MCF 10A (cell line): Measurements from ENCODE around the gene RAF1. TPM values are rescaled to one million over a fixed set of nuclear protein-coding genes. Genes with fewer than 3 reads are reported as not detected.

Source experiments
- BruUV-seq: library from RNA; stranded (reverse); fragments of 400-500 nt; replicated peaks from 2 replicates; lab custom pipeline; 2021; lab: Mats Ljungman, UMichigan
- CTCF ChIA-PET: fragments of 300-600 bp; sonication (Branson Sonifier 250); formaldehyde crosslinking; extraction: SDS; loops from one replicate; lab custom pipeline; 2021; ENCODE audit warnings: antibody characterized with exemption, inconsistent platforms; lab: Yijun Ruan, JAX
- POLR2A ChIA-PET: fragments of 300-600, 350-650 bp; sonication (Branson Sonifier 250); formaldehyde crosslinking; extraction: SDS; loops from one replicate; lab custom pipeline; 2020; ENCODE audit warnings: antibody characterized with exemption, inconsistent platforms; lab: Yijun Ruan, JAX
- DNase-seq: peaks from one replicate; pipeline ENCODE4 v3.0.0-alpha.2; 2018; ENCODE audit not compliant: unreplicated experiment
- H3K27ac Mint-ChIP-seq: one replicate; pipeline ENCODE4 v1.8.0; 2022; ENCODE audit warnings: mild to moderate bottlenecking, low read depth, mixed read lengths; ENCODE audit not compliant: unreplicated experiment
- H3K27me3 Mint-ChIP-seq: one replicate; pipeline ENCODE4 v1.8.0; 2022; ENCODE audit warnings: mixed read lengths; ENCODE audit not compliant: insufficient read depth, unreplicated experiment
- H3K36me3 Mint-ChIP-seq: one replicate; pipeline ENCODE4 v1.8.0; 2022; ENCODE audit warnings: mild to moderate bottlenecking, moderate library complexity, mixed read lengths; ENCODE audit not compliant: insufficient read depth, unreplicated experiment
- H3K4me1 Mint-ChIP-seq: one replicate; pipeline ENCODE4 v1.8.0; 2022; ENCODE audit warnings: mixed read lengths; ENCODE audit not compliant: insufficient read depth, unreplicated experiment
- H3K4me3 Mint-ChIP-seq: one replicate; pipeline ENCODE4 v1.8.0; 2022; ENCODE audit warnings: mild to moderate bottlenecking, moderate library complexity, mixed read lengths; ENCODE audit not compliant: unreplicated experiment
- H3K9me3 Mint-ChIP-seq: one replicate; pipeline ENCODE4 v1.8.0; 2022; ENCODE audit warnings: mixed read lengths; ENCODE audit not compliant: unreplicated experiment
- CTCF ChIP-seq: fragments of 200-600 bp; IDR thresholded peaks from one replicate; pipeline ENCODE4 v1.8.0; 2022; ENCODE audit warnings: antibody characterized with exemption, mild to moderate bottlenecking; ENCODE audit not compliant: unreplicated experiment
- intact Hi-C: fragments of 100-400 bp; cut with micrococcal nuclease; formaldehyde crosslinking; loops from 2 replicates; pipeline ENCODE4 v1.14.1; 2022
- total RNA-seq: library from RNA; stranded (reverse); gene quantifications from 2 replicates; pipeline ENCODE4 v1.2.3, GENCODE V29; 2022

Gene RAF1
- total RNA-seq, 1 experiment from 2014 or later = 76.8 TPM

DNA sequence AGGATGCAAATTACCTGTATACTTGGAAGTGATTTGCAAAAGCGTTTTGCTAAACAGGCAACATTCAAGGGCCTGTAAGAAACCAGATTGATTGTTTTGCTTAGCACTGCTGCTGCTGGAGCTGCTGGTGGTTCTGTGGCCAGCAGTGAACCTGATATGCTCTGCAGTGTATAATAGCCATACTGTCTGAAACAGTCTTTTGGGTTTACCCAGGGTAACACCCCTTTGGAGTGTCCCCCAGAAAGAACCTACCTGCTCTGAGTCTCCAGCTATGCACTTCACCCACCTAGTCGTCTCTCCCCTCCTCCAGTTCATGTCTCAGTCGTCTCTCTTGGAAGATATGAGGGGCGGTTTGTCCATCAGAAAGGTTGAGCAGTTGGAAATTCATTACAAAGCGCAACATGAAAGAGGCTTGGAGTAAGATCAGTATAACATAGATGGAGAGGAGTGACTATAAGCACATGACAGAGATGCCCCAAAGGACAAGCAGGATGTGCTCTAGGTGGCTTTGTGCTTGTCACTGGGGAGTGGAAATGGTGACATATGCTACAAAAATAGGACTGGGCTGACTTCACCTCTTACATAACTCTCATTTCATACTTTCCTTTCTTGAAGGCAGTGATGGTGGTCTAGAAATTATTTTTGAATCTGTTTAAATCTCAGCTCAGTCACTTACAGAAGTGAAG lies 103.3 kb downstream of the RAF1 start:
- H3K9me3 Mint-ChIP-seq = no peaks in the 10 kb centered on the region
- H3K27ac Mint-ChIP-seq = no peak overlapping the region
- intact Hi-C loops = no loop called here
- H3K4me1 Mint-ChIP-seq = peaks cover 42% of the 10 kb centered on the region
- CTCF ChIA-PET = interaction anchor here (0.6 to 1.2 kb wide), 3 partner anchors 29 to 262 kb away, joined by 3 to 5 read pairs (median 3); partner anchors contain the start of gene TSEN2
- DNase-seq = no peak
- no peak overlapping the region for H3K4me3 Mint-ChIP-seq
- H3K27me3 Mint-ChIP-seq = no peaks in the 10 kb centered on the region
- no peak for TF ChIP-seq CTCF
- no peaks in the 10 kb centered on the region for H3K36me3 Mint-ChIP-seq
- POLR2A ChIA-PET = interaction anchor here (1.8 kb wide), 1 partner anchor 52 kb away, joined by 5 read pairs; no protein-coding TSS in a partner anchor
- BruUV-seq = no TSS peak

DNA sequence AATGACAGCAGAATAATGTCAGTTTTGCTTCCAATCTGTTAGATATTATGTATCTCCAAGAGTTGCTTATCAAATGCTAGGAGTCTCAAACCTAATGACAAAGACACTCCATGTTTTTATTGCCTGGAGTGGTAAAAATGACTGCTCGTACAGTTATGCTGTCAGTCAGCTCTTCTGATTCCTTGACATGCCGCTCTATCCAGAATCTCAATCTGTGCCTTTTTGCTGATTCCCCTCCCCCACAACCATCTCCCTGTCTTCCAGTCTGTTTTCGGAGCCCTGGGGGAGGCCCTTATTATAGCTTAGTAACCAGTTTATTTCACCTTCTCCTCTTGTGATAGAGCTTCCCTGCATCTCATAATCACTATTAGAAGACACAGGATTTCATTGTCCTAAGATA lies 104.4 kb downstream of the RAF1 start:
- Mint-ChIP-seq H3K27me3 (no peaks in the 10 kb centered on the region), H3K27ac (no peak overlapping the region), H3K9me3 (no peaks in the 10 kb centered on the region), H3K36me3 (no peaks in the 10 kb centered on the region), H3K4me3 (peak overlapping the region; percentile 73), H3K4me1 (peaks cover 38% of the 10 kb centered on the region)
- intact Hi-C loops = loop anchor here (5.0 kb wide), 2 partner anchors 52 to 103 kb away; partner anchors contain the start of gene RAF1
- POLR2A ChIA-PET = interaction anchor here (1.8 to 6.7 kb wide), 5 partner anchors 15 to 282 kb away, joined by 5 to 77 read pairs (median 16); partner anchors contain the start of genes MKRN2OS, RAF1 and RPL32
- TF ChIP-seq CTCF = no peak
- CTCF ChIA-PET = interaction anchor here (0.6 to 1.6 kb wide), 5 partner anchors 13 to 1389 kb away, joined by 3 to 4 read pairs (median 3); no protein-coding TSS in a partner anchor
- BruUV-seq = no TSS peak
- no peak for DNase-seq

- no TSS peak for BruUV-seq
- no peaks in the 10 kb centered on the region for H3K36me3 Mint-ChIP-seq
- no peak for DNase-seq
- H3K27ac Mint-ChIP-seq = peak overlapping the region; percentile 65
- H3K9me3 Mint-ChIP-seq = no peaks in the 10 kb centered on the region
- H3K4me3 Mint-ChIP-seq = peak overlapping the region; percentile 73
- ChIA-PET CTCF (interaction anchor here (0.6 to 1.7 kb wide), 9 partner anchors 12 to 903 kb away, joined by 3 to 6 read pairs (median 3); partner anchors contain the start of genes MKRN2OS and RPL32), POLR2A (interaction anchor here (1.0 to 6.7 kb wide), 9 partner anchors 14 to 283 kb away, joined by 3 to 77 read pairs (median 16); partner anchors contain the start of genes MKRN2OS, RAF1, RPL32 and TSEN2)
- no peaks in the 10 kb centered on the region for H3K27me3 Mint-ChIP-seq
- peaks cover 37% of the 10 kb centered on the region for H3K4me1 Mint-ChIP-seq
- no peak for TF ChIP-seq CTCF
- intact Hi-C loops = loop anchor here (5.0 kb wide), 2 partner anchors 51 to 104 kb away; partner anchors contain the start of gene RAF1
Measured at GRCh38 chr3:12558706-12559105, 105.2 kb downstream of the RAF1 start.
